GM19099 (cell line): ENCODE data around the gene SLC28A1.

Experiments
- POLR2A ChIP-seq: IDR thresholded peaks from 3 replicates; pipeline ENCODE4 v1.6.1; 2011; ENCODE audit warnings: low read depth; ENCODE audit not compliant: insufficient read length; ENCODE audit errors: extremely low read depth

Gene SLC28A1

GRCh38 chr15:84856731-84857417 lies 27.6 kb upstream of the SLC28A1 start:
- TF ChIP-seq POLR2A = no peak

- TF ChIP-seq POLR2A = no peak
Measured at GRCh38 chr15:84857418-84858004, 27.0 kb upstream of the SLC28A1 start.

GRCh38 chr15:84858231-84858630 lies 26.2 kb upstream of the SLC28A1 start:
- TF ChIP-seq POLR2A = no peak

- no peak for TF ChIP-seq POLR2A
Measured at GRCh38 chr15:84859144-84859543, 25.3 kb upstream of the SLC28A1 start.

GRCh38 chr15:84859651-84860050 lies 24.8 kb upstream of the SLC28A1 start:
- no peak for TF ChIP-seq POLR2A

DNA sequence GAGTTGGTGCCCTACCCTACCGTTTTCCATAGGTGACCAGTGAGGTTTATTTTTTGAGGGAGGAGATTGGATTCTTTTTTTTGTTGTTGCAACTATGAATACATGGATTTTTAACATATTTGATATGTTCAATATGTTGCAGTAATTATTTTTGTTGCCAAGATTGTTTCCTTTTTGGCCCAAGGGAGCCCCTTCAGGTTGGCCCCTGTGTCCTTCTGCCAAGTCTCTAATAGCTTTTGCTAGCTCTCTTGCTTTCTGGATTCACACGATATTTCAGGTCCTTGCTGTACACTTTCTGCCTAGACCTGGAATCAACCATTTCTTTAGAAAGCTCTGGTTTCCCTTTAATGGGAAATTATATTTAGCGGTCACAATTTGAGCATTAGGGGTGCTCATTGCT lies 22.7 kb upstream of the SLC28A1 start:
- no peak for TF ChIP-seq POLR2A

DNA sequence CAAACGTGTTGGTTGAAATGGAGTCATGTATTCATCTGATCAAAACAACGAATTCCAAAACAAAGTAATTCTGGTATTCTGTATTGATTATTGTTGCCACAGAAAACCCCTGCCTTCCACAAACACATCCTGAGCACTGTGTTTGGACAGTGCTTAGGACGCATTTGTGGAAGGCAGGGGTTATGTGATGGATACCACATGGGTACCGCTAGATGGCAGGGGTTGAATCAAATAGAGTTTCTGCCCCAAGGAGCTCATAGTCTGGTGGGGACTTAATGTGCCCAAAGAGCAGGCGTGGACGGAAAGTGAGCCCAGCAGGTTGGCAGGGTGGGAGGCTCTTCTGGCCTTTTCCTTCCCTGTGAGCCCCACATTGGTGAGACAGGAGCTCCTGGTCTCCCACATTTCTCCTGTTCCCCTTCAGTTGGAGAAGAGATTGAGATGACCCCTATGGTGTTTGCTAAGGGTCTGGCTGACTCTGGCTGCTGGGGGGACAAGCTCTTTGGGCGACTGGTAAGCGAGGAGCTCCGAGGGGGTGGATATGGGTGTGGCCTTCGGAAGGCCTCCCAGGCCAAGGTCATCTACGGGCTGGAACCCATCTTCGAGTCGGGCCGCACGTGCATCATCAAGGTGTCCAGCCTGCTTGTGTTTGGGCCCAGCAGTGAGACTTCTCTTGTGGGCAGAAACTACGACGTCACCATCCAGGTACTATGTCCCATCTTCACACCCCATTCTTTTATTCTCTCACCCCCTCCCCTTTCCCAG lies 22.1 kb upstream of the SLC28A1 start:
- no peak for TF ChIP-seq POLR2A

- TF ChIP-seq POLR2A = no peak
Measured at GRCh38 chr15:84863565-84864443, 20.7 kb upstream of the SLC28A1 start.

DNA sequence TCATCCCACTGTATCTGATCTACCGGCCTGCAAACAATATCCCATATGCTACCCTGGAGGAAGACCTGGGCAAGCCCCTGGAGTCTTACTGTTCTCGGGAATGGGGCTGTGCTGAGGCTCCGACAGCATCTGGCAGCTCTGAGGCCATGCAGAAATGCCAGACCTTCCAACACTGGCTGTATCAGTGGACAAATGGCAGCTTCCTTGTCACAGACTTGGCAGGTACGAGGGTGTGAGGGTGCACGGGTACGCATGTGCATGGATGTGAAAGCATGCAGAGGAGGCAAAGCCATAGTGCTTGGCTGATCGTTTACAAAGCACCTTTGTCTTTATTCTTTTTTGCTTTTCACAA lies 20.0 kb upstream of the SLC28A1 start:
- no peak for TF ChIP-seq POLR2A

- no peak for TF ChIP-seq POLR2A
Measured at GRCh38 chr15:84865074-84865569, 19.3 kb upstream of the SLC28A1 start.

- no peak for TF ChIP-seq POLR2A
Measured at GRCh38 chr15:84868037-84868880, 16.2 kb upstream of the SLC28A1 start.

- TF ChIP-seq POLR2A = no peak
Measured at GRCh38 chr15:84869510-84869909, 15.0 kb upstream of the SLC28A1 start.

DNA sequence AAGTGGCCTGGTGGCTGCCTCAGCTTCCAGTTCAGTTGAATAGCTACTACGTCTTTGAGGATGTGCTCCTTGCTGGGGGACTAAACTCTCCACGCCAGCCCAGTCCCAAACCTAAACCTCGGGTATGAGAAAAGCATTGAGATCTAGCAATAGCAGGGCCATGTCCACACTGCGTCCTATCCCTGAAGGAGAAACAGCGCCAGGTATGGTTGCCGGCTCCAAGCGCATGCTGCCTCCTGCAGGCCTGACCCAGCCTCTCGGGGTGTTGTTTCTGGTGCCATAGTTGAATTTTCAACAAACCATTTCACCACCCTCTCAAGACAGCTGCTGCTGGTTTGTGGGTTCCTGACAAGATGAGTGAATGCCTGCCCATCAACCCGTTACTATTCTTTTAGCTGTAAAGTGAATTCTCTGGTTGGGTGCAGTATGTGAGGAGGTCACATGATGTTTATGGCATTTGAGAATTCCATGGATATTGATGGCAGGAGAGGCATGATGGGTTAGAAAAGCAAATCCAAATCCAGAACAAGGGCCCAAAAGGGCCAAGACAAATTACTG lies 13.0 kb upstream of the SLC28A1 start:
- no peak for TF ChIP-seq POLR2A

DNA sequence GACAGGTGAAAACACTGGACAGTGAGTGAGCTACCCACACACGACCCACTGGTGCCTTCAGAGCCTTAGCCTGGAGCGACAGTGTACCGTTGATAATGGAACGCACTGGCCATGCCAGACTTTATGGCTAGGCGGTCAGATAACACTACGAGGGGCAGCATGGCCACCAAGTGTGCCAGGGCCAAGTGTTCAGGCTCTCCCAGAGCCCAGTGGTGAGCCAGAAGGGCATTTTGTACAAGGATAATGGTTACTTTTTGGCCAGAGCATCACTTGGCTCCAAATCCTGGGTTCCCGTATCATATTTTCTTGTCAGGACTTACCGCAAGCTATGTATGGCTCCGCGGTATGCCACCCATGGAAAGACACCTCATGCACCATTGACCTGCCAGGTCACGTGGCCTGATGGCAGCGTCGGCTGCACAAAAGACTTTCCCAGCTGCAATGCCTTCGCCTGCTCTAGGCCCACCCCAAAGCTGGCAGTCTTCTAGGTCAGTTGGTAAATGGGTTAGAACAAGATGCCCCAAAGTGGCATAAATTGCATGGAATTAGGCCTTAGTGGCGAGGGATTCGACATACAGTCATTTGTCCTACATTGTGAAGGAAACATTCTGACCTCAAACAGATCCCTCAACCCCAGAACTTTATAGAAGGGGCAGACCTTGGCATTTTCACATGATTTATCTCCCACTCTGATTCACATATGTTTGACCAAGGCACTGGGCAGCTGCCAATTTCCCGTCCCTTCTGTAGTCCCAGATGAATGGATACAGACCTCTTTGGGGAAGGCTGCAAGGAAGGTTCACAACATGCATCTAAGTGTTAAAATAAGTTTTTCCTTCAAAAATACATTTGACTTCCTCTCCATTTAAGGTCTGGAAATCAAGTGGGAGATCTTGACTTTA lies 12.2 kb upstream of the SLC28A1 start:
- no peak for TF ChIP-seq POLR2A
